ENCODE results near the gene KLHL30. TPM values are rescaled to one million over a fixed set of nuclear protein-coding genes. Genes with fewer than 3 reads are reported as not detected.

Gene KLHL30
- total RNA-seq, 2 donors from 2014 or later = 0.23 to 1.9 TPM

- WGBS = 95% methylated on average over 19 of the region's 19 CpGs
- H3K9me3 ChIP-seq = no peaks in the 10 kb centered on the region
- intact Hi-C loops (cut with DNase I) = no loop called here
- H3K4me3 ChIP-seq = no peak overlapping the region
- TF ChIP-seq POLR2A (IDR thresholded peaks at IDR 0.05) = no peak
- TF ChIP-seq POLR2AphosphoS5 (IDR thresholded peaks at IDR 0.05) = no peak
- TF ChIP-seq CTCF (IDR thresholded peaks at IDR 0.05) = no peak
- no peak for DNase-seq (ENCODE audit: low spot score)
- H3K4me1 ChIP-seq (replicated peaks) = no peaks in the 10 kb centered on the region
- no peaks in the 10 kb centered on the region for H3K36me3 ChIP-seq
- no peak overlapping the region for H3K27ac ChIP-seq
- H3K27me3 ChIP-seq (replicated peaks; ENCODE audit: insufficient read depth) = no peaks in the 10 kb centered on the region
These were observed 41.1 kb upstream of the KLHL30 start for GRCh38 chr2:238097201-238097987.

GRCh38 chr2:238097988-238098871, 40.2 kb upstream of the KLHL30 start:
- whole genome bisulfite sequencing = 82% methylated on average over 37 of the region's 37 CpGs
- DNase-seq (ENCODE audit: low spot score) = no peak
- Histone ChIP-seq H3K9me3 (no peaks in the 10 kb centered on the region), H3K4me3 (no peak overlapping the region), H3K27me3 (replicated peaks; ENCODE audit: insufficient read depth) (no peaks in the 10 kb centered on the region), H3K27ac (no peak overlapping the region), H3K4me1 (replicated peaks) (no peaks in the 10 kb centered on the region), H3K36me3 (no peaks in the 10 kb centered on the region)
- intact Hi-C loops (cut with DNase I) = no loop called here
- TF ChIP-seq POLR2A (IDR thresholded peaks at IDR 0.05) (no peak), POLR2AphosphoS5 (IDR thresholded peaks at IDR 0.05) (no peak), CTCF (IDR thresholded peaks at IDR 0.05) (no peak)

GRCh38 chr2:238098901-238099713, 39.4 kb upstream of the KLHL30 start:
- WGBS = 68% methylated on average over 17 of the region's 17 CpGs
- Histone ChIP-seq H3K36me3 (no peaks in the 10 kb centered on the region), H3K9me3 (no peaks in the 10 kb centered on the region), H3K27ac (no peak overlapping the region), H3K4me3 (no peak overlapping the region), H3K4me1 (replicated peaks) (no peaks in the 10 kb centered on the region), H3K27me3 (replicated peaks; ENCODE audit: insufficient read depth) (no peaks in the 10 kb centered on the region)
- TF ChIP-seq CTCF (IDR thresholded peaks at IDR 0.05) = no peak
- TF ChIP-seq POLR2AphosphoS5 (IDR thresholded peaks at IDR 0.05) = no peak
- no peak for TF ChIP-seq POLR2A (IDR thresholded peaks at IDR 0.05)
- no peak for DNase-seq (ENCODE audit: low spot score)
- intact Hi-C loops (cut with DNase I) = no loop called here

- Histone ChIP-seq H3K36me3 (no peaks in the 10 kb centered on the region), H3K9me3 (no peaks in the 10 kb centered on the region), H3K27me3 (replicated peaks; ENCODE audit: insufficient read depth) (no peaks in the 10 kb centered on the region), H3K4me3 (no peak overlapping the region), H3K27ac (no peak overlapping the region), H3K4me1 (replicated peaks) (no peaks in the 10 kb centered on the region)
- TF ChIP-seq CTCF (IDR thresholded peaks at IDR 0.05) (no peak), POLR2AphosphoS5 (IDR thresholded peaks at IDR 0.05) (no peak), POLR2A (IDR thresholded peaks at IDR 0.05) (no peak)
- no peak for DNase-seq (ENCODE audit: low spot score)
- 87% methylated on average over 10 of the region's 10 CpGs for WGBS
- intact Hi-C loops (cut with DNase I) = no loop called here
These were observed 38.8 kb upstream of the KLHL30 start for GRCh38 chr2:238099714-238100048.
